Measurements from ENCODE around the gene BEX2.

The BEX2 gene

DNA sequence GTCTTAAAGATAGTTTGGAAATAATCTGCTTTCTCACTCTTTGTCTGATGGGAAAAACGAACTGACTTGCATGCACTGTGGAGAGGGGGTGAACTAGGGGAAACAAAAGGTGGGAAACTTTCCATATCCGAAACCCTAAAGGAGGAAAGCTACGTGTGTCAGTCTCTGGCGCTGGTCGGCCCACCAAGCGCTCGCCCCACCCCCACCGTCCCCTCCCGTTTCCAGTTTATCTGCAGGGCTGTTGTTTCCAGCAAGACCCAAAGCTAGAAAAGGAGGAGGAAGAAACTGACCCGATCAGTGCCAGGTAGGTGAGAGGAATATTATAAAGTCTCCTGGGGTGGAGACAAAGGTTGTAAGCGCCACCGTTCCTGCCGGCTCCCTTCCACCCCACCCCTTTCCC lies 46.1 kb upstream of the BEX2 start:
- Histone ChIP-seq H3K9ac (ENCODE audit: low read length) (peak overlapping the region; percentile 48; the same call in 1 of the 2 replicates), H3F3A (ENCODE audit: insufficient read depth, low read length) (no peaks in the 10 kb centered on the region), H3K36me3 (replicated peaks; ENCODE audit: insufficient read depth, low read length) (no peaks in the 10 kb centered on the region), H3K4me1 (ENCODE audit: low read length) (no peaks in the 10 kb centered on the region), H3K9me3 (replicated peaks; ENCODE audit: insufficient read depth, low read length) (no peaks in the 10 kb centered on the region), H3K27me3 (replicated peaks; ENCODE audit: insufficient read depth, low read length) (no peaks in the 10 kb centered on the region), H3K4me3 (ENCODE audit: low read length) (peak overlapping the region; percentile 71), H3K79me2 (ENCODE audit: low read length) (no peaks in the 10 kb centered on the region), H3K27ac (ENCODE audit: low read length) (no peak overlapping the region), H3K4me2 (ENCODE audit: low read depth, low read length) (peak overlapping the region; percentile 69; the same call in 1 of the 2 replicates), H2AFZ (ENCODE audit: low read length) (peak overlapping the region; percentile 91), H4K20me1 (ENCODE audit: insufficient read depth, low read length) (no peaks in the 10 kb centered on the region), H3K9me2 (replicated peaks; ENCODE audit: insufficient read depth, low read length) (no peaks in the 10 kb centered on the region)
- no peak for TF ChIP-seq EZH2 (optimal IDR thresholded peaks at IDR 0.05; ENCODE audit: low read depth, low read length)
- TF ChIP-seq CTCF (IDR thresholded peaks at IDR 0.05; ENCODE audit: low read length): no peak
- no peak for TF ChIP-seq EZH2phosphoT487 (IDR thresholded peaks at IDR 0.05; ENCODE audit: low read length)
- no peak for DNase-seq

GRCh38 chrX:103356130-103356798 lies 45.5 kb upstream of the BEX2 start, which contains the start of gene TCEAL9:
Gene TCEAL9 (plus strand): TSS chrX:103356506. CDS start chrX:103357685, 1,179 bp downstream.
- Histone ChIP-seq H3K9ac (ENCODE audit: low read length) (peak within 1 kb of the TSS; percentile 48; the same call in 1 of the 2 replicates), H3K4me2 (ENCODE audit: low read depth, low read length) (peak within 1 kb of the TSS; percentile 69)

DNA sequence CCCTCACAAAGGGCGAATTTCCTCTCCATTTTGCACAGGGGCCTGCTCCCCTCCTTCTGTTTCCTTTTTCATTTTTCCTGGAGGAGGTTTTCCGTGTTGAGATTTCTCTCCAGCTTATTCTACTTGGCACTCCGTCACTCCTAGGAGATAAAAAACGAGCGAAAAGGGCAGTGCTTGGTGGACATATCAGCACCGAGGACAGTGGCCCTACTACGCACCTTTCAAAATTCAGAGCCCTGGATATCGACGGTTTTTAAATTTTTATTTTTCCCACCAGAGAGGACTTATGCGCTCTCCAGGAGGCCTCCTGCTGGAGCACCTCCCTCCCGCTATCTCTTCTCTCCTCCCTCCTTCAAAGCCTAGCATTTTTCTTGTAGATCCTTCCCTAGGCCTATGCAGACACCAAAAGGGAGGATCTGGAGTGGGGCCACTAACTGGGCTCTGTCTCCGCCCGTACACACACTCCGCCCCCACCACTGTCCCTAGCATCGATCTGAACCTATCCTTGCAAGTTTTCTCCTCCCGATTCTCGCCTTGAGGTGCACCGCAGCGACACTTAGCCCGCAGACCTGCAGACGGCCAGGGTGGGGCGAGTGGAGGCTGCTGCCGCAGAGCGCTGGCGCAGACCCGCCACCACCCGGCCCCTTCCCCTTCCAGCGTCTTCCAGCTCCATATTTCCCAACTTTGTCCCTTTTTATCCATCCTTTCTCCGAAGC lies 37.0 kb upstream of the BEX2 start:
- no peak for TF ChIP-seq CTCF (IDR thresholded peaks at IDR 0.05; ENCODE audit: low read length)
- no peak for TF ChIP-seq EZH2phosphoT487 (IDR thresholded peaks at IDR 0.05; ENCODE audit: low read length)
- no peak for TF ChIP-seq EZH2 (optimal IDR thresholded peaks at IDR 0.05; ENCODE audit: low read depth, low read length)
- no peaks in the 10 kb centered on the region for H3K79me2 ChIP-seq (ENCODE audit: low read length)
- H3K9me2 ChIP-seq (replicated peaks; ENCODE audit: insufficient read depth, low read length): no peaks in the 10 kb centered on the region
- no peaks in the 10 kb centered on the region for H4K20me1 ChIP-seq (ENCODE audit: insufficient read depth, low read length)
- H3K27me3 ChIP-seq (replicated peaks; ENCODE audit: insufficient read depth, low read length): no peaks in the 10 kb centered on the region
- no peak overlapping the region for H3K4me3 ChIP-seq (ENCODE audit: low read length)
- no peak for DNase-seq
- no peaks in the 10 kb centered on the region for H3K36me3 ChIP-seq (replicated peaks; ENCODE audit: insufficient read depth, low read length)
- no peaks in the 10 kb centered on the region for H3K9me3 ChIP-seq (replicated peaks; ENCODE audit: insufficient read depth, low read length)
- no peak overlapping the region for H2AFZ ChIP-seq (ENCODE audit: low read length)
- no peaks in the 10 kb centered on the region for H3K4me1 ChIP-seq (ENCODE audit: low read length)
- H3K9ac ChIP-seq (ENCODE audit: low read length): no peak overlapping the region
- no peaks in the 10 kb centered on the region for H3F3A ChIP-seq (ENCODE audit: insufficient read depth, low read length)
- H3K4me2 ChIP-seq (ENCODE audit: low read depth, low read length): no peak overlapping the region
- H3K27ac ChIP-seq (ENCODE audit: low read length): no peak overlapping the region

More at GRCh38 chrX:103356130-103356798, 45.5 kb upstream of the BEX2 start, which contains the start of gene TCEAL9:
- H2AFZ ChIP-seq (ENCODE audit: low read length): peak within 1 kb of the TSS; percentile 91
- no peak within 1 kb of the TSS for H3K27ac ChIP-seq (ENCODE audit: low read length)
- TF ChIP-seq CTCF (IDR thresholded peaks at IDR 0.05; ENCODE audit: low read length) (no peak), EZH2 (optimal IDR thresholded peaks at IDR 0.05; ENCODE audit: low read depth, low read length) (no peak), EZH2phosphoT487 (IDR thresholded peaks at IDR 0.05; ENCODE audit: low read length) (no peak)
- no peaks in the 10 kb centered on the region for H3F3A ChIP-seq (ENCODE audit: insufficient read depth, low read length)
- H3K9me2 ChIP-seq (replicated peaks; ENCODE audit: insufficient read depth, low read length): no peaks in the 10 kb centered on the region
- no peaks in the 10 kb centered on the region for H3K9me3 ChIP-seq (replicated peaks; ENCODE audit: insufficient read depth, low read length)
- no peaks in the 10 kb centered on the region for H4K20me1 ChIP-seq (ENCODE audit: insufficient read depth, low read length)
- H3K79me2 ChIP-seq (ENCODE audit: low read length): no peaks in the 10 kb centered on the region
- DNase-seq: no peak
- H3K4me3 ChIP-seq (ENCODE audit: low read length): peak within 1 kb of the TSS; percentile 71
- H3K4me1 ChIP-seq (ENCODE audit: low read length): no peaks in the 10 kb centered on the region
- H3K27me3 ChIP-seq (replicated peaks; ENCODE audit: insufficient read depth, low read length): no peaks in the 10 kb centered on the region
- no peaks in the 10 kb centered on the region for H3K36me3 ChIP-seq (replicated peaks; ENCODE audit: insufficient read depth, low read length)

Data from MM.1S (cell line).